H1 (cell line): ENCODE measurements around the gene IGF1. TPM values are rescaled to one million over a fixed set of nuclear protein-coding genes. Genes with fewer than 3 reads are reported as not detected.
"Not testable (repeated sequence)": the region's sequence is repeated elsewhere in the genome, so short reads cannot be mapped to it uniquely, and the experiment has no call there.

ENCODE experiments used
- CTCF ChIA-PET: fragments of 300-600 bp; sonication (Branson Sonifier 250); formaldehyde crosslinking; loops from one replicate; lab custom pipeline; 2021; ENCODE audit not compliant: partially characterized antibody; lab: Charles Lee
- POLR2A ChIA-PET: fragments of 300-600 bp; sonication (Branson Sonifier 250); formaldehyde crosslinking; loops from one replicate; lab custom pipeline; 2021; ENCODE audit warnings: inconsistent platforms; ENCODE audit not compliant: partially characterized antibody; lab: Charles Lee
- DNase-seq, 2 experiments: peaks; one replicate each; pipeline versions ENCODE4 v3.0.0 to v3.0.0-alpha.2; 2010 to 2022; ENCODE audit warnings: low spot score in 2 of 2, low read depth in 1 of 2, mixed read lengths in 1 of 2
- FAIRE-seq: peaks from 2 replicates; lab custom pipeline; 2011; peaks lifted over from hg19 to GRCh38; lab: Jason Lieb, UNC
- H2AFZ ChIP-seq: 2 replicates; pipeline ENCODE4 v1.8.1; 2012; ENCODE audit warnings: low read length, inconsistent platforms
- H2AK5ac ChIP-seq: 2 replicates; pipeline ENCODE4 v1.6.1; 2013; ENCODE audit warnings: low read depth, low read length
- H2BK120ac ChIP-seq: replicated peaks from 2 replicates; pipeline ENCODE3; 2013; ENCODE audit warnings: low read depth, low read length, inconsistent platforms
- H2BK12ac ChIP-seq: 2 replicates; pipeline ENCODE4 v1.6.1; 2013; ENCODE audit warnings: low read depth, low read length
- H2BK15ac ChIP-seq: 2 replicates; pipeline ENCODE4 v1.6.1; 2013; ENCODE audit warnings: low read length
- H2BK20ac ChIP-seq: 2 replicates; pipeline ENCODE4 v1.6.1; 2013; ENCODE audit warnings: low read length
- H2BK5ac ChIP-seq: 2 replicates; pipeline ENCODE4 v1.6.1; 2013; ENCODE audit warnings: low read depth, low read length
- H3K14ac ChIP-seq: 2 replicates; pipeline ENCODE4 v1.6.1; 2013; ENCODE audit warnings: inconsistent platforms; ENCODE audit not compliant: insufficient read length
- H3K18ac ChIP-seq: 2 replicates; pipeline ENCODE4 v1.6.1; 2013; ENCODE audit warnings: low read length; ENCODE audit errors: extremely low read depth
- H3K23ac ChIP-seq: 2 replicates; pipeline ENCODE4 v1.6.1; 2013; ENCODE audit warnings: inconsistent platforms; ENCODE audit not compliant: insufficient read length
- H3K23me2 ChIP-seq: 2 replicates; pipeline ENCODE4 v1.6.1; 2013; ENCODE audit warnings: low read depth, low read length
- H3K27ac ChIP-seq: 2 replicates; pipeline ENCODE4 v1.6.1; 2011; ENCODE audit warnings: low read depth, low read length, inconsistent platforms
- H3K27me3 ChIP-seq, 4 experiments: replicated peaks in 1 of 4; 1 replicate in 1 of 4; 2 replicates in 3 of 4; pipeline versions ENCODE4 v1.6.1 to v1.8.1; 2011 to 2013; ENCODE audit warnings: low read length in 3 of 4, mild to moderate bottlenecking in 3 of 4, inconsistent platforms in 2 of 4, mixed read lengths in 2 of 4, moderate library complexity in 1 of 4; ENCODE audit not compliant: control insufficient read depth in 3 of 4, insufficient read depth in 3 of 4; ENCODE audit errors: extremely low read depth in 1 of 4
- H3K36me3 ChIP-seq, 4 experiments: 2 replicates each; pipeline versions ENCODE4 v1.6.1 to v1.8.1; 2011 to 2013; ENCODE audit warnings: mild to moderate bottlenecking in 4 of 4, low read length in 3 of 4, moderate library complexity in 2 of 4, control low read depth in 1 of 4, inconsistent platforms in 1 of 4; ENCODE audit not compliant: insufficient read depth in 4 of 4, control insufficient read depth in 2 of 4
- H3K4ac ChIP-seq: replicated peaks from 2 replicates; pipeline ENCODE3; 2013; ENCODE audit warnings: low read length, low read depth, mixed read lengths, inconsistent platforms; ENCODE audit not compliant: insufficient read length
- H3K4me1 ChIP-seq, 4 experiments: replicated peaks in 1 of 4; 1 replicate in 1 of 4; 2 replicates in 3 of 4; pipeline versions ENCODE4 v1.6.1 to v1.8.1; 2011 to 2013; ENCODE audit warnings: low read length in 3 of 4, inconsistent platforms in 2 of 4, mixed read lengths in 1 of 4; ENCODE audit not compliant: insufficient read depth in 4 of 4, control insufficient read depth in 3 of 4
- H3K4me2 ChIP-seq, 2 experiments: 2 replicates each; pipeline versions ENCODE4 v1.6.1 to v1.8.1; 2011 to 2013; ENCODE audit warnings: low read depth in 2 of 2, low read length in 2 of 2, control low read depth in 1 of 2, inconsistent platforms in 1 of 2, mild to moderate bottlenecking in 1 of 2; ENCODE audit not compliant: insufficient read depth in 1 of 2
- H3K4me3 ChIP-seq, 4 experiments: fragments of 200-600, 300-600 bp in 1 of 4; sonication (generic), shearing (Covaris generic), sonication (Bioruptor Twin) in 1 of 4; 2 replicates each; pipeline versions ENCODE4 v1.5.1 to v1.8.1; 2011 to 2016; ENCODE audit warnings: low read length in 4 of 4, low read depth in 3 of 4, control low read depth in 2 of 4, inconsistent platforms in 2 of 4, mild to moderate bottlenecking in 2 of 4, mixed read lengths in 1 of 4, moderate library complexity in 1 of 4; ENCODE audit not compliant: insufficient read depth in 2 of 4; ENCODE audit errors: extremely low read depth in 1 of 4
- H3K56ac ChIP-seq: replicated peaks from 2 replicates; pipeline ENCODE3; 2013; ENCODE audit warnings: low read depth, mild to moderate bottlenecking, mixed read lengths, low read length, inconsistent platforms; ENCODE audit not compliant: insufficient read length
- H3K79me1 ChIP-seq: 2 replicates; pipeline ENCODE4 v1.6.1; 2013; ENCODE audit warnings: low read depth, low read length, control low read depth
- H3K79me2 ChIP-seq, 2 experiments: 2 replicates each; pipeline versions ENCODE4 v1.6.1 to v1.8.1; 2012 to 2013; ENCODE audit warnings: low read length in 2 of 2, mild to moderate bottlenecking in 2 of 2, inconsistent platforms in 1 of 2; ENCODE audit not compliant: insufficient read depth in 2 of 2, control insufficient read depth in 1 of 2
- H3K9ac ChIP-seq, 4 experiments: replicated peaks in 1 of 4; 1 replicate in 1 of 4; 2 replicates in 3 of 4; pipeline versions ENCODE4 v1.6.1 to v1.8.1; 2011 to 2013; ENCODE audit warnings: low read depth in 3 of 4, low read length in 3 of 4, control low read depth in 2 of 4, mild to moderate bottlenecking in 2 of 4, moderate library complexity in 2 of 4, inconsistent platforms in 1 of 4; ENCODE audit errors: extremely low read depth in 1 of 4
- H3K9me3 ChIP-seq, 2 experiments: 2 replicates each; pipeline versions ENCODE4 v1.6.1 to v1.8.1; 2012 to 2013; ENCODE audit warnings: mild to moderate bottlenecking in 2 of 2, moderate library complexity in 2 of 2, control low read depth in 1 of 2, inconsistent platforms in 1 of 2, low read depth in 1 of 2, low read length in 1 of 2, mixed read lengths in 1 of 2; ENCODE audit not compliant: insufficient read depth in 2 of 2
- H4K20me1 ChIP-seq, 2 experiments: replicated peaks in 1 of 2; 2 replicates each; pipeline versions ENCODE3 to v1.8.1; 2011 to 2013; ENCODE audit warnings: inconsistent platforms in 2 of 2, low read length in 2 of 2, mild to moderate bottlenecking in 1 of 2; ENCODE audit not compliant: insufficient read depth in 2 of 2, control insufficient read depth in 1 of 2
- H4K5ac ChIP-seq: 2 replicates; pipeline ENCODE4 v1.6.1; 2013; ENCODE audit warnings: low read length, low read depth, mixed read lengths, inconsistent platforms; ENCODE audit not compliant: insufficient read length
- H4K8ac ChIP-seq: 2 replicates; pipeline ENCODE4 v1.8.0; 2013; ENCODE audit warnings: mild to moderate bottlenecking, moderate library complexity, low read length, inconsistent platforms; ENCODE audit not compliant: insufficient read depth; ENCODE audit errors: extremely low read depth
- H4K91ac ChIP-seq: replicated peaks from 2 replicates; pipeline ENCODE3; 2013; ENCODE audit warnings: low read length, mixed read lengths, inconsistent platforms; ENCODE audit not compliant: insufficient read length
- WGBS, 2 experiments: shearing (Covaris generic) in 1 of 2; methylation state at CpG; one replicate each; pipeline versions ENCODE4 v1.1.6 to v1.1.7; 2013 to 2015; ENCODE audit warnings: low lambda C conversion rate in 2 of 2, mixed read lengths in 2 of 2, inconsistent platforms in 1 of 2, low coverage in 1 of 2, missing lambda C conversion rate in 1 of 2; ENCODE audit not compliant: insufficient replicate concordance in 2 of 2, insufficient coverage in 1 of 2, insufficient read length in 1 of 2; ENCODE audit errors: extremely low coverage in 1 of 2, missing lambda C conversion rate in 1 of 2; 5-methylcytosine and 5-hydroxymethylcytosine counted together
- polyA plus RNA-seq, 7 experiments: library from polyadenylated mRNA; depleted of rRNA in 3 of 7; stranded (reverse) in 5 of 7; unstranded in 2 of 7; fragments of >200 nt in 5 of 7; fragments of 200-250 nt in 2 of 7; gene quantifications; 1 replicate in 5 of 7; 2 replicates in 1 of 7; 4 replicates in 1 of 7; pipeline versions ENCODE4 v1.2.1 to v1.2.3, GENCODE V29; 2011 to 2013; ENCODE audit warnings: missing spikeins in 2 of 7, mixed read lengths in 2 of 7
- total RNA-seq: library from RNA; stranded (reverse); fragmentation: NEBNext Ultra II Directional; extraction: Animal tissue kit (Norgen Biotek cat#: 25700); gene quantifications from 2 replicates; pipeline ENCODE4 v1.2.1, GENCODE V29; 2021

The IGF1 gene
- total and polyA plus RNA-seq, 2 of the 8 experiments (the other 6 are each of a cell fraction or from before 2014, with no cell fraction given): not detected

DNA sequence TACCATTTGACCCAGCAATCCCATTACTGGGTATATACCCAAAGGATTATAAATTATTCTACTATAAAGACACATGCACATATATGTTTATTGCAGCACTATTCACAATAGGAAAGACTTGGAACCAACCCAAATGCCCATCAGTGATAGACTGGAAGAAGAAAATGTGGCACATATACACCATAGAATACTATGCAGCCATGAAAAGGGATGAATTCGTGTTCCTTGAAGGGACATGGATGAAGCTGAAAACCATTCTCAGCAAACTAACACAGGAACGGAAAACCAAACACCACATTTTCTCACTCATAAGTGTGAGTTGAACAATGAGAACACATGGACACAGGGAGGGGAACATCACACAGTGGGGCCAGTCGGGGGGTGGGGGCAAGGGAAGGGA, 31.3 kb downstream of the IGF1 start:
- H3K9me3 ChIP-seq, H4K20me1 ChIP-seq, H2BK15ac ChIP-seq, H3K23ac ChIP-seq, H3K9ac ChIP-seq, H3K27me3 ChIP-seq, H3K79me1 ChIP-seq, POLR2A ChIA-PET, H4K5ac ChIP-seq, H2AFZ ChIP-seq, H4K8ac ChIP-seq, H2BK120ac ChIP-seq, FAIRE-seq, H2BK12ac ChIP-seq, H3K4me1 ChIP-seq, H3K27ac ChIP-seq, H3K4me3 ChIP-seq, H2BK5ac ChIP-seq, H2AK5ac ChIP-seq, H3K18ac ChIP-seq, H4K91ac ChIP-seq, H3K23me2 ChIP-seq, H2BK20ac ChIP-seq, H3K79me2 ChIP-seq, H3K14ac ChIP-seq, H3K4ac ChIP-seq, H3K4me2 ChIP-seq, H3K56ac ChIP-seq, DNase-seq, H3K36me3 ChIP-seq: not testable (repeated sequence)
- 70% methylated on average over 3 of the region's 3 CpGs; no CpG with 5 or more reads in 1 of the 2 experiments for WGBS, 2 experiments
- CTCF ChIA-PET: interaction anchor here (0.6 kb wide), 1 partner anchor 450 kb away, joined by 3 read pairs; no protein-coding TSS in a partner anchor

DNA sequence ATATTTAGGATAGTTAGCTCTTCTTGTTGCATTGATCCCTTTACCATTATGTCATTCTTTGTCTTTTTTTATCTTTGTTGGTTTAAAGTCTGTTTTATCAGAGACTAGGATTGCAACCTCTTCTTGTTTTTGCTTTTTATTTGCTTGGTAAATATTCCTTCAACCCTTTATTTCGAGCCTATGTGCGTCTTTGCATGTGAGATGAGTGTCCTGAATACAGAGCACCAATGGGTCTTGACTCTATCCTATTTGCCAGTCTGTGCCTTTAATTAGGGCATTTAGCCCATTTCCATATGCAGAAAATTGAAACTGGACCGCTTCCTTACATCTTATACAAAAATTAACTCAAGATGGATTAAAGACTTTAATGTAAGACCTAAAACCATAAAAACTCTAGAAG, 32.9 kb downstream of the IGF1 start:
- 96% methylated on average over 3 of the region's 3 CpGs; no CpG with 5 or more reads in 1 of the 2 experiments for WGBS, 2 experiments
- H3K9me3 ChIP-seq, H3K27me3 ChIP-seq, H4K91ac ChIP-seq, H3K27ac ChIP-seq, H3K4me2 ChIP-seq, H4K20me1 ChIP-seq, FAIRE-seq, H3K79me2 ChIP-seq, H2BK5ac ChIP-seq, H2BK120ac ChIP-seq, H2BK15ac ChIP-seq, DNase-seq, H3K56ac ChIP-seq, H2BK20ac ChIP-seq, H2AK5ac ChIP-seq, H3K23ac ChIP-seq, H3K4me3 ChIP-seq, H3K9ac ChIP-seq, POLR2A ChIA-PET, H4K5ac ChIP-seq, H4K8ac ChIP-seq, H3K18ac ChIP-seq, CTCF ChIA-PET, H2BK12ac ChIP-seq, H3K23me2 ChIP-seq, H3K14ac ChIP-seq, H3K79me1 ChIP-seq, H3K36me3 ChIP-seq, H2AFZ ChIP-seq, H3K4me1 ChIP-seq, H3K4ac ChIP-seq: not testable (repeated sequence)
